ENCODE results near the gene TCFL5.

- TF ChIP-seq CTCF (IDR thresholded peaks at IDR 0.05; ENCODE audit: borderline replicate concordance, extremely low read depth, low read length, poor library complexity, severe bottlenecking) (no peak), EZH2 (IDR thresholded peaks at IDR 0.05; ENCODE audit: borderline replicate concordance, low read depth, low read length, severe bottlenecking) (no peak)
These were observed 49.3 kb downstream of the TCFL5 start for GRCh38 chr20:62812181-62812906.

Measured in DND-41 (cell line).